HL-60/S4 treated with retinoic acid at 250 ng/mL for 4 days and 3 days (cell line): ENCODE data around the gene GFER.

Source experiments
- in situ Hi-C: fragments of 300-500 bp; cut with MboI; formaldehyde crosslinking; loops from 2 replicates; pipeline ENCODE4 v1.7.0; 2022; ENCODE audit warnings: low sequenced_read_pairs

GFER gene

GRCh38 chr16:1990351-1991134, 6.5 kb downstream of the GFER start:
- in situ Hi-C loops = no loop called here

GRCh38 chr16:1991135-1991551, 7.2 kb downstream of the GFER start:
- in situ Hi-C loops = no loop called here

- in situ Hi-C loops = no loop called here
Measured at GRCh38 chr16:1991588-1991947, 7.6 kb downstream of the GFER start.

- in situ Hi-C loops = no loop called here
Measured at GRCh38 chr16:1991948-1992703, 8.1 kb downstream of the GFER start.

- in situ Hi-C loops = no loop called here
Measured at GRCh38 chr16:1992704-1993317, 8.8 kb downstream of the GFER start.

GRCh38 chr16:1993731-1994131, 9.7 kb downstream of the GFER start:
- in situ Hi-C loops = no loop called here

- in situ Hi-C loops = no loop called here
Measured at GRCh38 chr16:1997494-1998359, 13.7 kb downstream of the GFER start.

- in situ Hi-C loops = no loop called here
Measured at GRCh38 chr16:1998360-1998835, 14.4 kb downstream of the GFER start.

GRCh38 chr16:1998852-1999801, 15.1 kb downstream of the GFER start:
- in situ Hi-C loops = no loop called here

GRCh38 chr16:1999866-2000514, 16.0 kb downstream of the GFER start:
- in situ Hi-C loops = loop anchor here (25.0 kb wide), 1 partner anchor 487 kb away; the partner anchor contains the start of gene TBC1D24

- in situ Hi-C loops = loop anchor here (25.0 kb wide), 1 partner anchor 486 kb away; the partner anchor contains the start of gene TBC1D24
Measured at GRCh38 chr16:2001035-2001434, 17.0 kb downstream of the GFER start.

- in situ Hi-C loops = loop anchor here (25.0 kb wide), 1 partner anchor 486 kb away; the partner anchor contains the start of gene TBC1D24
Measured at GRCh38 chr16:2001456-2002355, 17.7 kb downstream of the GFER start.

- in situ Hi-C loops = loop anchor here (25.0 kb wide), 1 partner anchor 485 kb away; the partner anchor contains the start of gene TBC1D24
Measured at GRCh38 chr16:2002406-2003230, 18.6 kb downstream of the GFER start.

- in situ Hi-C loops = loop anchor here (25.0 kb wide), 1 partner anchor 484 kb away; the partner anchor contains the start of gene TBC1D24
Measured at GRCh38 chr16:2003231-2003826, 19.3 kb downstream of the GFER start.

- in situ Hi-C loops = loop anchor here (25.0 kb wide), 1 partner anchor 483 kb away; the partner anchor contains the start of gene TBC1D24
Measured at GRCh38 chr16:2003827-2004641, 20.0 kb downstream of the GFER start.
